Measurements from ENCODE around the gene AMBN. TPM values are rescaled to one million over a fixed set of nuclear protein-coding genes. Genes with fewer than 3 reads are reported as not detected.

Gene AMBN
- total and polyA plus RNA-seq, 3 experiments from 2014 or later = not detected

- Histone ChIP-seq H3K4me1 (ENCODE audit: insufficient read depth, low read length) (no peaks in the 10 kb centered on the region), H3K36me3 (ENCODE audit: insufficient read depth, low read length) (no peaks in the 10 kb centered on the region), H3K4me3 (ENCODE audit: low read length) (no peak overlapping the region), H3K9me3 (ENCODE audit: low read length) (no peaks in the 10 kb centered on the region), H3K27me3 (ENCODE audit: insufficient read depth, low read length, poor library complexity, severe bottlenecking) (no peaks in the 10 kb centered on the region), H3K27ac (ENCODE audit: low read depth, low read length) (no peak overlapping the region)
- Mint-ChIP-seq H3K27ac (peak overlapping the region in 1 of 8 donors; percentile 27), H3K4me1 (no peaks in the 10 kb centered on the region), H3K9me3 (no peaks in the 10 kb centered on the region), H3K36me3 (no peaks in the 10 kb centered on the region), H3K4me3 (no peak overlapping the region), H3K27me3 (peaks cover 9 to 11% of the 10 kb centered on the region in 2 donors)
- DNase-seq = no peak
- ChIA-PET POLR2A (no interaction called here), CTCF (interaction anchor here (1.1 to 1.9 kb wide), 3 partner anchors 11 to 301 kb away, joined by 3 to 4 read pairs (median 4); partner anchors contain the start of gene MOB1B)
These were observed 8.9 kb downstream of the AMBN start for GRCh38 chr4:70600977-70601376.

GRCh38 chr4:70601422-70602039 is 9.5 kb downstream of the AMBN start:
- peak; percentile 42 to 77 (median 53) for DNase-seq
- Mint-ChIP-seq H3K27me3 (peaks cover 11 to 12% of the 10 kb centered on the region in 2 donors), H3K27ac (no peak overlapping the region), H3K9me3 (no peaks in the 10 kb centered on the region), H3K4me1 (no peaks in the 10 kb centered on the region), H3K4me3 (no peak overlapping the region), H3K36me3 (no peaks in the 10 kb centered on the region)
- Histone ChIP-seq H3K27ac (ENCODE audit: low read depth, low read length) (no peak overlapping the region), H3K9me3 (ENCODE audit: low read length) (no peaks in the 10 kb centered on the region), H3K27me3 (ENCODE audit: insufficient read depth, low read length, poor library complexity, severe bottlenecking) (no peaks in the 10 kb centered on the region), H3K4me3 (ENCODE audit: low read length) (no peak overlapping the region), H3K36me3 (ENCODE audit: insufficient read depth, low read length) (no peaks in the 10 kb centered on the region), H3K4me1 (ENCODE audit: insufficient read depth, low read length) (no peaks in the 10 kb centered on the region)
- POLR2A ChIA-PET = no interaction called here
- CTCF ChIA-PET = interaction anchor here (0.6 to 1.9 kb wide), 4 partner anchors 12 to 301 kb away, joined by 3 to 4 read pairs (median 4); partner anchors contain the start of gene MOB1B

- Mint-ChIP-seq H3K27ac (no peak overlapping the region), H3K36me3 (no peaks in the 10 kb centered on the region), H3K27me3 (peaks cover 14 to 16% of the 10 kb centered on the region in 2 donors), H3K9me3 (no peaks in the 10 kb centered on the region), H3K4me3 (no peak overlapping the region), H3K4me1 (no peaks in the 10 kb centered on the region)
- POLR2A ChIA-PET = no interaction called here
- no peak overlapping the region for H3K4me3 ChIP-seq (ENCODE audit: low read length)
- no peak overlapping the region for H3K27ac ChIP-seq (ENCODE audit: low read depth, low read length)
- H3K36me3 ChIP-seq (ENCODE audit: insufficient read depth, low read length) = no peaks in the 10 kb centered on the region
- CTCF ChIA-PET = no interaction called here
- H3K9me3 ChIP-seq (ENCODE audit: low read length) = no peaks in the 10 kb centered on the region
- H3K27me3 ChIP-seq (ENCODE audit: insufficient read depth, low read length, poor library complexity, severe bottlenecking) = no peaks in the 10 kb centered on the region
- no peak for DNase-seq
- no peaks in the 10 kb centered on the region for H3K4me1 ChIP-seq (ENCODE audit: insufficient read depth, low read length)
These were observed 11.8 kb downstream of the AMBN start for GRCh38 chr4:70603856-70604255.

GRCh38 chr4:70606459-70606858 is 14.4 kb downstream of the AMBN start:
- H3K27ac ChIP-seq (ENCODE audit: low read depth, low read length) = no peak overlapping the region
- peaks cover 11 to 35% of the 10 kb centered on the region in 2 donors for H3K27me3 Mint-ChIP-seq
- no peak overlapping the region for H3K4me3 Mint-ChIP-seq
- no peaks in the 10 kb centered on the region for H3K27me3 ChIP-seq (ENCODE audit: insufficient read depth, low read length, poor library complexity, severe bottlenecking)
- H3K4me1 Mint-ChIP-seq = no peaks in the 10 kb centered on the region
- H3K27ac Mint-ChIP-seq = no peak overlapping the region
- DNase-seq = no peak
- no peaks in the 10 kb centered on the region for H3K9me3 Mint-ChIP-seq
- ChIA-PET POLR2A (no interaction called here), CTCF (interaction anchor here (0.5 kb wide), 1 partner anchor 109 kb away, joined by 3 read pairs; no protein-coding TSS in a partner anchor)
- H3K4me3 ChIP-seq (ENCODE audit: low read length) = no peak overlapping the region
- H3K4me1 ChIP-seq (ENCODE audit: insufficient read depth, low read length) = no peaks in the 10 kb centered on the region
- H3K36me3 Mint-ChIP-seq = no peaks in the 10 kb centered on the region
- H3K9me3 ChIP-seq (ENCODE audit: low read length) = no peaks in the 10 kb centered on the region
- H3K36me3 ChIP-seq (ENCODE audit: insufficient read depth, low read length) = no peaks in the 10 kb centered on the region

GRCh38 chr4:70607334-70607853 is 15.3 kb downstream of the AMBN start:
- H3K36me3 Mint-ChIP-seq = no peaks in the 10 kb centered on the region
- ChIA-PET CTCF (no interaction called here), POLR2A (no interaction called here)
- no peaks in the 10 kb centered on the region for H3K9me3 Mint-ChIP-seq
- no peak overlapping the region for H3K27ac ChIP-seq (ENCODE audit: low read depth, low read length)
- no peaks in the 10 kb centered on the region for H3K36me3 ChIP-seq (ENCODE audit: insufficient read depth, low read length)
- H3K27me3 ChIP-seq (ENCODE audit: insufficient read depth, low read length, poor library complexity, severe bottlenecking) = no peaks in the 10 kb centered on the region
- H3K4me1 ChIP-seq (ENCODE audit: insufficient read depth, low read length) = no peaks in the 10 kb centered on the region
- peaks cover 11 to 40% of the 10 kb centered on the region in 2 donors for H3K27me3 Mint-ChIP-seq
- no peaks in the 10 kb centered on the region for H3K9me3 ChIP-seq (ENCODE audit: low read length)
- no peak overlapping the region for H3K4me3 ChIP-seq (ENCODE audit: low read length)
- H3K27ac Mint-ChIP-seq = no peak overlapping the region
- no peaks in the 10 kb centered on the region for H3K4me1 Mint-ChIP-seq
- H3K4me3 Mint-ChIP-seq = no peak overlapping the region
- no peak for DNase-seq

- no peaks in the 10 kb centered on the region for H3K9me3 ChIP-seq (ENCODE audit: low read length)
- DNase-seq = no peak
- no peak overlapping the region for H3K4me3 ChIP-seq (ENCODE audit: low read length)
- H3K27ac Mint-ChIP-seq = no peak overlapping the region
- H3K4me1 ChIP-seq (ENCODE audit: insufficient read depth, low read length) = no peaks in the 10 kb centered on the region
- no peaks in the 10 kb centered on the region for H3K27me3 ChIP-seq (ENCODE audit: insufficient read depth, low read length, poor library complexity, severe bottlenecking)
- ChIA-PET POLR2A (no interaction called here), CTCF (no interaction called here)
- H3K4me3 Mint-ChIP-seq = no peak overlapping the region
- H3K36me3 ChIP-seq (ENCODE audit: insufficient read depth, low read length) = no peaks in the 10 kb centered on the region
- peaks cover 11 to 40% of the 10 kb centered on the region in 2 donors for H3K27me3 Mint-ChIP-seq
- no peaks in the 10 kb centered on the region for H3K9me3 Mint-ChIP-seq
- H3K4me1 Mint-ChIP-seq = peaks cover 0 to 4% (median 4%) of the 10 kb centered on the region in 3 donors
- no peaks in the 10 kb centered on the region for H3K36me3 Mint-ChIP-seq
- no peak overlapping the region for H3K27ac ChIP-seq (ENCODE audit: low read depth, low read length)
These were observed 16.3 kb downstream of the AMBN start for GRCh38 chr4:70608324-70608723.

- Histone ChIP-seq H3K4me3 (ENCODE audit: low read length) (no peak overlapping the region), H3K36me3 (ENCODE audit: insufficient read depth, low read length) (no peaks in the 10 kb centered on the region), H3K4me1 (ENCODE audit: insufficient read depth, low read length) (no peaks in the 10 kb centered on the region), H3K9me3 (ENCODE audit: low read length) (no peaks in the 10 kb centered on the region), H3K27ac (ENCODE audit: low read depth, low read length) (no peak overlapping the region), H3K27me3 (ENCODE audit: insufficient read depth, low read length, poor library complexity, severe bottlenecking) (no peaks in the 10 kb centered on the region)
- Mint-ChIP-seq H3K9me3 (no peaks in the 10 kb centered on the region), H3K27me3 (peaks cover 0 to 29% of the 10 kb centered on the region in 2 donors), H3K27ac (no peak overlapping the region), H3K36me3 (no peaks in the 10 kb centered on the region), H3K4me3 (peak overlapping the region in 1 of 7 donors; percentile 22), H3K4me1 (peaks cover 2 to 12% (median 8%) of the 10 kb centered on the region in 3 donors)
- ChIA-PET CTCF (no interaction called here), POLR2A (no interaction called here)
- DNase-seq = no peak
These were observed 21.5 kb downstream of the AMBN start for GRCh38 chr4:70613306-70614183.

GRCh38 chr4:70614184-70614555 is 22.1 kb downstream of the AMBN start:
- no peak for DNase-seq
- CTCF ChIA-PET = no interaction called here
- Histone ChIP-seq H3K4me3 (ENCODE audit: low read length) (no peak overlapping the region), H3K36me3 (ENCODE audit: insufficient read depth, low read length) (no peaks in the 10 kb centered on the region), H3K27ac (ENCODE audit: low read depth, low read length) (no peak overlapping the region), H3K9me3 (ENCODE audit: low read length) (no peaks in the 10 kb centered on the region), H3K27me3 (ENCODE audit: insufficient read depth, low read length, poor library complexity, severe bottlenecking) (no peaks in the 10 kb centered on the region), H3K4me1 (ENCODE audit: insufficient read depth, low read length) (no peaks in the 10 kb centered on the region)
- no peaks in the 10 kb centered on the region for H3K9me3 Mint-ChIP-seq
- peaks cover 0 to 26% of the 10 kb centered on the region in 2 donors for H3K27me3 Mint-ChIP-seq
- no peak overlapping the region for H3K27ac Mint-ChIP-seq
- peaks cover 2 to 12% (median 8%) of the 10 kb centered on the region in 3 donors for H3K4me1 Mint-ChIP-seq
- no peaks in the 10 kb centered on the region for H3K36me3 Mint-ChIP-seq
- POLR2A ChIA-PET = no interaction called here
- no peak overlapping the region for H3K4me3 Mint-ChIP-seq

Measured in CD8-positive, alpha-beta memory T cell (primary cell).